Hypothalamus (tissue), 51 donors: ENCODE results near the gene MCC.
"Not testable (repeated sequence)": the region's sequence is repeated elsewhere in the genome, so short reads cannot be mapped to it uniquely, and the experiment has no call there.

Experiments used
- DNase-seq, 51 donors: peaks; one replicate each; lab custom pipeline; 2025; lab: John Stamatoyannopoulos, UW

MCC gene

GRCh38 chr5:113491022-113491421, 2.8 kb upstream of the MCC start:
- DNase-seq, result no peak

- no peak for DNase-seq
Observed at GRCh38 chr5:113490317-113490716, 2.1 kb upstream of the MCC start.

DNA sequence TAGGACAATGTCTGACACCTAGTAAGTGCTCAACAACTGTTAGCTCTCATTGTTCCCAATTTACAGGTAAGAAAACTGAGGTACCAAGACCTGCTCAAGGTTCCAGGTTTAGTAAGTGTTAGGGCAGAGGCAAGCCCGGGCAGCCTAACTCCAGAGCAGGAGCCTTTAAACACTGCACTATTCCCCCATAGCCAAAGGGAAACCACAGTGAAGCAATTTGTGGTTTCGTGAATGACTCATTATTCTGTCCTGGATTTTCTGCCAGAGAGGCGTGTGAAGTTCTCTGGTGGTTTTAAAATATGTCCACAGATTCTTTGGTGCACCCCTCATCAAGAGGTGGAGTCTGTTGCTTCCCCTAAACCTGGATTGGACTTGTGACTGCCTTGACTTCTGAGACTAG, 1.0 kb upstream of the MCC start:
- peak in 1 of 51 donors; percentile 5 for DNase-seq

GRCh38 chr5:113488645-113489184, 462 bp upstream of the MCC start:
- peak in 2 of 51 donors; percentile 19 to 26 for DNase-seq

DNA sequence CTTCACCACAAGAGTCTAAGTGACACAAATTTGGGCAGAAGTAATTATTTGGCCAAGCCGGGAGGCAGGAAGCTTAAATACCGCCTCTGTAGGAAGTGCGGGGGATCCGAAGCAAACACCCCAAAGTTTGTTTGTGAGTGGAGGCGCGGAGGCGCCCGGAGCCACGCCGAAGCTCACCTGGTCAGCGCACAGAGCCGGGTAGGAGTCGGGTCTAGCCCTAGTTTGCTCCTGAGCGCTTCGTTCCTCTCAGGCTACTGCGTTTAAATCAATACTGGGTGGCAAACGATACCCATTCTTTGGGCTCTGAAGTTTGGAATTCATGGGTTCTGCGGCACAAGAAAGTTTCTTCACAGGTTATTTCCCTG, 855 bp downstream of the MCC start:
- DNase-seq, result peak in 2 of 51 donors; percentile 11 to 24

- DNase-seq, result no peak
Observed at GRCh38 chr5:113480243-113480642, 8.0 kb downstream of the MCC start.

DNA sequence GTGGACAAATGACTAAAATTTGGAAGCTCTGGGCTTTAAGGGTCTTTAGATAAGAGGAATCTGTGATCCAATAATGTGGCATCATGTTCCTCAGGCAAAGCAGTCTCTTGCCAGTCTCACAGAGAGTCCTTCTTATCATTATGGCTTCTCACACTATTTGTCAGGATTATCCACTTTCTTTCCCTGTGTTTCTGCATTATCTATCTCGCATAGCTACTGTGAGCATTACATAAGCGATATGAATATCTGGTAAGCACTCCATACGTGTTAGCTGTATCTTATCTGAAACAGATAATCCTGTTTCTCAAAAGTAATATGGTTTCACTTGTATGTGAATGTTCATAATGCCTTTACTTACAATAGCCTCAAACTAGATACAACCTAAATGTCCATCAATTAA, 9.6 kb downstream of the MCC start:
- no peak for DNase-seq

GRCh38 chr5:113474100-113474728, 14.0 kb downstream of the MCC start:
- no peak for DNase-seq

DNA sequence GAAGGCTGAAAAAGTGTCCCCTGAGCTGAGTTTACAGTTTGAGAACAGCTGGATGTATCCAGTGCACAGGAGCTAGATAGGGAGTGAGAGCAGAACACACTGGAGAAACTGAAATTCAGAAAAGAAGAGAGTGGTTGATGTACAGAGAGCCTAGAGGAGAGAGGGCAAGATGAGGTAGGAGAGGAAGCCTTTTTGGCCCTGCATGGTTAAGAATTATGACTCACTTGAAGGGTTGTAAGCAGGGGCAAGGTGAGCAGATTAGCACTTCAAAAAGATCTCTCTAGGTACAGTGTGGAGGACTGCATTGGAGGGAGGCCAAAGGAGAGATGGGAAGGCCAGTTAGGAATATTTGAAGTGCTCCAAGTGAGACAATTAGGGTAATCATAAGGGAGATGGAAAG, 25.2 kb downstream of the MCC start:
- DNase-seq, result no peak

GRCh38 chr5:113457106-113457505, 31.1 kb downstream of the MCC start:
- not testable (repeated sequence) for DNase-seq

GRCh38 chr5:113452941-113453340, 35.3 kb downstream of the MCC start:
- no peak for DNase-seq

GRCh38 chr5:113451797-113452196, 36.5 kb downstream of the MCC start:
- DNase-seq, result no peak

DNA sequence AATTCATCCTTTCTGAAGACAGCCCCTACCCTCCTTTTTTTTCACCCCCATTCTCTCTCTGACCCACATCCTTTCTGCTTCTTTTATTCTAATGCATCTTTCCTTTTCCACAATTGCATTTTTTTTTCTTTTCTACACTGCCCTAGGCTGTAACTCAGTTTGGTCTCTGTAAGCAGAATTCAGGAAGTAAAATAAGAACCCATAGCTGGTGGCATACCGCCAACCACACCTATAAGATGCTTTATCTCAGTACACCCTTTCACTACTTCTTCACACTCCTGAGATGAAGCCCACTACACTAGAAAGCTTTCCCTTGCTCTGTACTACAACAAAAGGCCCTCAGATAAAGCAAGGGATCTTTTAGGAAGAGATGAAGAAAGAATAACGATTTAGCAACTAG, 37.3 kb downstream of the MCC start:
- no peak for DNase-seq

GRCh38 chr5:113450462-113450861, 37.8 kb downstream of the MCC start:
- no peak for DNase-seq

DNA sequence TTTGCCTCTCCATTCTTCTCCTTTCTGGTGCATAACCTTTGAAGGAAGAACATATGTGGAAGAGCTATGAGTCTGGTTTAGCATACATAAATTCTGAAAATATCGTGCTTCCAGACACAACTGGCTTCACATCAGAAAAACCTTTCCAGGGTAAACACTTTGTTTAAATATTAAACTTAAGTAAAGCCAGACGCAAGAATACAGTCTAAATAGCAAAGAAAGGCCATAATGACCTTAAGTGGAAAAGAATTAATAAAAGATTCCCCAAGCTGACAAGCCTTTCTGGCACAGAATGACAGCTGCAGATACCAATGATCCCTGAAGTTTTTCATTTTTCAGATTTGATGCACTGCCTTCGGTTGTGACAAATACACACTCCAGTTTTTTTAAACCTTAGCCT, 40.0 kb downstream of the MCC start:
- no peak for DNase-seq

- no peak for DNase-seq
Observed at GRCh38 chr5:113447498-113448050, 40.7 kb downstream of the MCC start.

DNA sequence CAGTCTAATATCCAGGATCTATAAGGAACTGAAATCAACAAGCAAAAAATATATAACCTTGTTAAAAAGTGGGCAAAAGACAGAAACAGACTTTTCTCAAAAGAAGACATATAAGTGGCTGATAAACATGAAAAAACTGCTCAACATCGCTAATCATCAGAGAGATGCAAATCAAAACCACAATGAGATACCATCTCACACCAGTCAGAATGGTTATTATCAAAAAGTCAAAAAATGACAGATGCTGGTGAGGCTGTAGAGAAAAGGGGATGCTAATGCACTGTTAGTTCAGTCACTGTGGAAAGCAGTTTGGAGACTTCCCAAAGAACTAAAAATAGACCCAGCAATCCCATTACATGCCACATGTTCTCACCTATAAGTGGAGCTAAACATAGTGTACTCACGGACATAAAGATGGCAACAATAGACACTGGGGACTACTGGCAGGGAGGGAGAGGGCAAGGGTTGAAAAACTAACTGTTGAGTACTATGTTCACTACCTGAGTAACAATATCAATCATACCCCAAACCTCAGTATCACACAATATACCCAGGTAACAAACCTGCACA, 41.8 kb downstream of the MCC start:
- no peak for DNase-seq

DNA sequence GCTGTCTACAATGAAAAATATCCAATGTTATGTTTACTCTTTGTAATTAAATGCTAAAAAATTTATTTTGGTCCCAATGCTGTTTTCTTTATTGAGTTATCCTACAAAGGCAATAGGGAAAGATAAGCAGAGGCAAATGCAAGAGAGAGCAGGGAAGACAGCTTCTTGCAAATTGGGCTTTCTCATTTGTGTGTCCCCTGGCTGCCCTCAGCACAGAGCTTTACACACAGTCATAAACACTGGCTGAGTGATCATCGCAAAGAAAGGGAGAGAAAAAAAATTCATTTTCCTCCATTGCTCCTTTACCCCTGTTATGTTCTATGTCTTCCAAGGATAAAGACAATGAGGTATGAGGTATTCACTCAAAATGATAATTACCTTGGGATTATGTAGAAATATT, 51.1 kb downstream of the MCC start:
- DNase-seq, result no peak

DNA sequence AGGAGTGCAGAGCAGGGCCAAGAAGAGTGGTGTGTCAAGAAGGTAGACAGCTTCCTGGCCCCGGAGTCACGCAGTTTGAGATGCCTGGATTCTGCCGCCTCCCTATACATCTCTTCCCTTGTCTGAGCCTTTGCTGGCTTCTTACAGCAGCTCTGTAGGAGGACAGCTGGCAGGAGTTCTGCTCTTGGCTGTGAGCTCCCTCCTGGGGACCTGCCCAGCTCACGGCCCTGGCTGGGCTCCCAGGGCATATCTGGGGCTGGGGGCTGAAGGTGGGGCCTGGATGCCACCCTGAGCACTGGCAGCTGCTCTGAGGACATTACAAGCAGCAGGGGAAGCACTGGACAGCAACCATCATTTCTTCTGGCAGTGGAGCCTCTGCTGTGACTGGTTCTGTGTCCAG, 52.7 kb downstream of the MCC start:
- DNase-seq, result peak in 1 of 51 donors; percentile 6

DNA sequence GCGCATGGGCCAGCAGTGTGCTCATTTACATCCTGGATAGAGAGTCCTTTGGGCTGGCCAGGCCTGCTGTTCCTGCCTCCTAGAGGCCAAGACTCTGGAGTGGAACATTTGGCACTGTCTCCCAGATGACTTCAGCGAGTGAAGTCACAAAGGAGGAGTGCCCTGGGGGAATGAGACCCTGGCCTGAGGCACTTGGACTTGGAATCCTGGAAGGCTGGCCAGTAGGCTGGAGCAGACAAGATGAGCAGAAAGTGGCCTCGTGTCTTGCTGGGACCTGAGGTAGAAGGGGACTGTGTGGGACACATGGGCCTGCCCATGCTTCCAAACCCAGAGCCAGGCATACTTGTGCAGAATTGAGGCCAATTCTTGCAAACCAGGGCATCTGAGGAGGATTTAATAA, 53.4 kb downstream of the MCC start, which contains the start of gene TSSK1B:
TSS of gene TSSK1B (minus strand) at position 101 of the 400 bp plus-strand sequence. CDS start 150 bp downstream, outside the sequence.
- no peak for DNase-seq

- no peak for DNase-seq
Observed at GRCh38 chr5:113433862-113434612, 54.2 kb downstream of the MCC start.
